NCI-H524 (cell line): ENCODE results near the gene CD248.
"Not testable (repeated sequence)": the region's sequence is repeated elsewhere in the genome, so short reads cannot be mapped to it uniquely, and the experiment has no call there.

Source experiments
- DNase-seq, 2 experiments: peaks; one replicate each; lab custom pipeline; 2025; lab: John Stamatoyannopoulos, UW

The CD248 gene, protein sequence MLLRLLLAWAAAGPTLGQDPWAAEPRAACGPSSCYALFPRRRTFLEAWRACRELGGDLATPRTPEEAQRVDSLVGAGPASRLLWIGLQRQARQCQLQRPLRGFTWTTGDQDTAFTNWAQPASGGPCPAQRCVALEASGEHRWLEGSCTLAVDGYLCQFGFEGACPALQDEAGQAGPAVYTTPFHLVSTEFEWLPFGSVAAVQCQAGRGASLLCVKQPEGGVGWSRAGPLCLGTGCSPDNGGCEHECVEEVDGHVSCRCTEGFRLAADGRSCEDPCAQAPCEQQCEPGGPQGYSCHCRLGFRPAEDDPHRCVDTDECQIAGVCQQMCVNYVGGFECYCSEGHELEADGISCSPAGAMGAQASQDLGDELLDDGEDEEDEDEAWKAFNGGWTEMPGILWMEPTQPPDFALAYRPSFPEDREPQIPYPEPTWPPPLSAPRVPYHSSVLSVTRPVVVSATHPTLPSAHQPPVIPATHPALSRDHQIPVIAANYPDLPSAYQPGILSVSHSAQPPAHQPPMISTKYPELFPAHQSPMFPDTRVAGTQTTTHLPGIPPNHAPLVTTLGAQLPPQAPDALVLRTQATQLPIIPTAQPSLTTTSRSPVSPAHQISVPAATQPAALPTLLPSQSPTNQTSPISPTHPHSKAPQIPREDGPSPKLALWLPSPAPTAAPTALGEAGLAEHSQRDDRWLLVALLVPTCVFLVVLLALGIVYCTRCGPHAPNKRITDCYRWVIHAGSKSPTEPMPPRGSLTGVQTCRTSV

GRCh38 chr11:66316849-66317251, at the start of gene CD248:
TSS of gene CD248 (minus strand) at chr11:66317044. CDS start at chr11:66317027, 17 bp downstream.
- no peak for DNase-seq

GRCh38 chr11:66365711-66366619, 49.1 kb upstream of the CD248 start:
- DNase-seq, result no peak

DNA sequence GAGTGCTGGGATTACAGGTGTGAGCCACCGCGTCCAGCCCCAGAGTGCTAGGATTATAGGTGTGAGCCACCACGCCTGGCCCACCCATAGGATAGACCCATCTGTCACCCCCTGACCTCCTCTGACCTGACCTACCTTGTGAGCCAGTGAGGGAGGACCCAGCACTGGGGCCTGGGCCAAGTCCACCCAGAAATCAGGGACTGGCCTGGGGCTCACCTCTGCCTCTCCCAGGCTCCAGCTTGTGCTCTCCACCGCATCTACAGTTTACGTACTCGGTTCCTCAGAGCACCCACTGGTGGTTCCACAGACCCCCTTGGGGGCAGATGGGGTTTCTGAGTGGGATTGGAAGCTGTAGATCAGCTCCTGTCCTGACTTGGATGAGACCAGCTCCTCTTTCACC, 48.3 kb upstream of the CD248 start:
- no peak for DNase-seq

GRCh38 chr11:66363805-66364535, 47.1 kb upstream of the CD248 start:
- peak in 1 of 2 experiments; percentile 31 for DNase-seq

- no peak for DNase-seq
Measured at GRCh38 chr11:66363187-66363601, 46.4 kb upstream of the CD248 start.

- DNase-seq, result no peak
Measured at GRCh38 chr11:66362481-66363147, 45.8 kb upstream of the CD248 start.

DNA sequence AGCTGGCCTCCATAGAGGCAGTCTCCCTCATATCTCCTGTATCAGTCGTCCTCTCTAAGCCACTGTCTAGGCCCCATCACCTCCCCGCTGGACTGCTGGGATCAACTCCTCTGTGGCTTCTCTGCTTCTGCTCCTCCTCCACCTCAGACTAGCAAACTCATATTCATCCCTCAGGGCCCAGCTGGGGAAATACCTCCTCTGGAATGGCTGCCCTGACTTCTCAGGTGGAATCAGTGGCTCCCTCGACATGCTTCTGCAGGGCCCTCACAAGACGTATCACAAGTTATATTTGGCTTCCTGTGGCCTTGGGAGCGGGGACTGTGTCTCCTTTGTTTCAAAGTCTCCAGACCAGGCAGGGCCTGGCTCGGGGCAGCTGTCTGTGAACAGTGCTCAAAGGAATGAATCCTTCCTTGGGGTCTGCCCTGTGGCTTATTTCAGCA, 44.7 kb upstream of the CD248 start:
- DNase-seq, result no peak

GRCh38 chr11:66360406-66361073, 43.7 kb upstream of the CD248 start:
- no peak for DNase-seq

GRCh38 chr11:66359662-66360087, 42.8 kb upstream of the CD248 start:
- DNase-seq, result no peak

- DNase-seq, result not testable (repeated sequence)
Measured at GRCh38 chr11:66350560-66351235, 33.9 kb upstream of the CD248 start.

DNA sequence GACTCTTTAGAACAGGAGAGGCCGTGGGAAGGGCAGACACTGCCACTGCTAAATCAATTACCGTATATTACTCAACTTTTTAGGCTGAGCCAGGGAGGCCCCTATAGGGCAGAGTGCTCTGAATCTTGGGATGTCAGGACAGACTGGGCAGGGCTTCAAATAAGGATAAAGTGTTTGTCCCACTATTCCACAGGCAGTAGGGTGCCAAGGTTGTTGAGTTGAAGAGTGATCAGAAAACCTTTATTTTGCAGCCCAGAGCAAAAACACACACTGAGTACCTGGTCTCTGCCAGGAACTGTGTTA, 32.2 kb upstream of the CD248 start:
- no peak for DNase-seq

- DNase-seq, result peak; percentile 82 to 88
Measured at GRCh38 chr11:66347425-66348276, 30.8 kb upstream of the CD248 start, which contains the start of gene B4GAT1. TSS of gene B4GAT1 (minus strand) at chr11:66347629. CDS start at chr11:66347545, 84 bp downstream.

DNA sequence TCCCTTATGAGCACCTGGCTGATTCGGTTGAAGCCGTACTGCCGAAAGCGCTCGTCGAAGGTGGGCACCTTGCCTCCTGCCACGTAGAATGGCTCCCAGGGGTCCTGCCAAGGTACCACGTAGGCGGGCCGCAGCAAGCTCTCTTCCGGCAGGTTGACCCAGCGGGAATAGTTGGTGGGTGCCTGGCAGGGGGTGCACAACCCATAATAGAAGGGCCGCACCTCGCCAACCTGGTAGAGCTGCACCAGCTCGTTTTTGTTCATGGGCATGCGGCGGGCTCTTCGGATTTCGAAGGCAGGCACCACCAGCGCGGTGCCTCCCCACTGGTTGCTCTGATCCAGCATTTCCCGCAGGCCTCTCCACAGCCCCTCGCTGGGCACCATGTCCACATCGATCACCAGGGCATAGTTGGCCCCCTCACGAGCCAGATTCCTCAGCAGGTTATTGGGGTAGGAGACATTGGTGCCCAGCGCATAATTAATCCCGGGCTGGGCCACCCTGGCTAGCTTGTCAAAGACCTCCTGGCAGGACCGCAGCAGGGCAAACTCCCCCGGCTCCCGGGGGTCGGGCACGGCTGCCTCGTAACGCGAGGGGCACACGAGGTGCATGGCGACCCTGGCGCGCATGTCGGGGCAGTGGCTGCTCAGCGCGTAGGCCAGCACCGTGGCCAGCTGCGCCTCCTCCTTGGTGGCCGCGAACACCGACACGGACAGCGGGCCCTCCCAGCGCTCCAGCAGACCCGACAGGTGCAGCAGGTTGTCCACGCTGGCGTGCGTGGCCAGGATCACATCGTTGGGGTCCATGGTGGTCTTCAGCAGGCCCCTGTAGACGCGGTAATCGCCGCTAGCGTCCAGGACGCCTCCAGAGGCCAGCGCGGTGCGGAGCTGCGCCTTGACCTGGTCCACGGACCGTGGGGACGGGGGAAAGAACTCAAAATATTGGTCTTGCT, 29.9 kb upstream of the CD248 start:
- no peak for DNase-seq

DNA sequence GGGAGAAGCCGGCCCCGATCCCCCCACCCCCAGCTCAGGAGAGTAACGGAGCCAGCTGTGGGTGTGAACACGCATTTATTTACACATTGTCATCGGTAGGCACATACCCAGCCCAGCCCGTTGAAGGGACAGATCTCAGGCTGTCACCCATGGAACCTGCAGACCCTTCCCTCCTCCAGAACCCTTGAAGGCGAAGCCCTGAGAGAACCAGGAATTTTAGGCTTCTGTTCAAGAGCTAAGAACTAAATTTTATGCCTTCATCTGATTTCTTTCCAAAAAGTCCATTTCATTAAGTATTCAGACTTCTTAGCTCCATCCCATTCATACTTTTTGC, 28.4 kb upstream of the CD248 start:
- no peak for DNase-seq

- DNase-seq, result peak; percentile 79 to 91
Measured at GRCh38 chr11:66344550-66345315, 27.9 kb upstream of the CD248 start, which contains the start of gene BRMS1. TSS of gene BRMS1 (minus strand) at chr11:66345104. CDS start at chr11:66342234, 2,870 bp downstream.

DNA sequence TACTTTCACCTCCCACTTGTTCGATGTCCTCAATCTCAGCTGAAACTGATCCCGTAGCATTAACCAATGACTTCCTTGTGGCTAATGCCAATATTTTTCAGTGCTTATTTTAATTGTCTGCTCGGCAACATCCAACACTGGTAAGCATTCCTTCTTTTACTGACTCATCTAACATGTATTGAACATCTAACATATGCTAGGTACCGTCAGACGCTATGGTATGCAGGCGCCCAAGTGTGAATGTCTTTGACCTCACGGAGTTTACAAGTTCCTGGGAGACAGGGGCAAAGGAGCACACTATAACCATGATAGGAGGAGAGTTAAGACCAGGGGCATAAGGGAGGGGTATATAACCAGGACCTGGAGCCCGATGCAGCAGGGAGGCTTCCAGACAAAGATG, 26.3 kb upstream of the CD248 start:
- no peak for DNase-seq
